Activated naive CD4-positive, alpha-beta T cell treated with anti-CD3 and anti-CD28 coated beads, Interleukin-2, amount 50 U/mL, for 72 hours (primary cell): Measurements from ENCODE around the gene SEL1L3. TPM values are rescaled to one million over a fixed set of nuclear protein-coding genes. Genes with fewer than 3 reads are reported as not detected.
A peak's percentile ranks its signal among the peaks of the same experiment; 100 is the strongest.
"Not testable (repeated sequence)": the region's sequence is repeated elsewhere in the genome, so short reads cannot be mapped to it uniquely, and the experiment has no call there.

Experiments
- ATAC-seq, 2 donors: fragments of 150-1000 bp; cut with Tn5 transposase; 2 replicates each; pipeline ENCODE4 v1.10.0; 2021; ENCODE audit warnings: mild to moderate bottlenecking in 2 of 2, moderate library complexity in 2 of 2
- DNase-seq, 2 donors: peaks; one replicate each; pipeline ENCODE4 v3.0.0; 2021 to 2022; ENCODE audit warnings: low spot score in 2 of 2
- H3K27ac Mint-ChIP-seq, 2 donors: one replicate each; pipeline ENCODE4 v1.8.0; 2022; ENCODE audit warnings: mild to moderate bottlenecking in 2 of 2, mixed read lengths in 2 of 2
- H3K36me3 Mint-ChIP-seq, 2 donors: one replicate each; pipeline ENCODE4 v1.8.0; 2022; ENCODE audit warnings: mixed read lengths in 2 of 2
- H3K9me3 Mint-ChIP-seq, 2 donors: one replicate each; pipeline ENCODE4 v1.8.0; 2022; ENCODE audit warnings: mixed read lengths in 2 of 2
- total RNA-seq, 2 donors: library from RNA; stranded (reverse); gene quantifications; one replicate each; pipeline ENCODE4 v1.2.3, GENCODE V29; 2022

SEL1L3 gene
- total RNA-seq, 2 donors from 2014 or later: 32.8 to 44.3 TPM

DNA sequence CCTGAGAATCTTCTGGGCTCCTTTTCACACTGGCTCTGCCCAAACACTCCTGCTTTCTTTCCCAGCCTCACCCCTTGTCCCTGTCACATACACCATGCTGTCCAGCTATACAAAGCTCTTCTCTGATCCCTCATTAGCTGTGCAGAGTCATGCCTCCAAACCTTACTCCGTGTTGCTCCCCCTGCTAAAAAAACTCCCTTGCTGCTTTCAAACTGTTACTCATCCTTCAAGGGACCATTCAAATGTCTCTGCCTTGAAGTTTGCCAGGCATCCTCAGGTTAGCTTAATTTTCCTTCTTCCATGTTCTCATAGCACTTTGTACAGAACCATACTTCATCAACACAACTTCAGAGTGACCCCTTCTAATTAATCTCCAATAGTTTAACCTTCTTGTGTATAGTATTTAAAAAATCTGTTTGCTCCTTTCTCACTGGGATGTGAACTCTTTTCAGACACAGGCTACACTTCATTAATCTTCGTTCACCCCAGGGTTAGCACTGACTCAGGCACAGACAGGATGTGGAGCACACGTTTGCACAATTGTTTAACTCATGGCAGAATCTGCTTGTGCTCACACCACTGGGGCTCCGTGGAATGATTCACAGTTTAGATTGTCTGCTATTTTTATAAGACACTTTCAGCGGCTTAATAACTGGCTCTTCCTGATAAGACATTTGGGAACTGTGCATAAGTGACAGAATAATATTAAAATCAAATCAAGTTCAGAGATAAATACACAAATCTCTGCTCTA is 21.4 kb upstream of the SEL1L3 start:
- H3K27ac Mint-ChIP-seq: no peak overlapping the region
- no peak for DNase-seq
- no peaks in the 10 kb centered on the region for H3K36me3 Mint-ChIP-seq

DNA sequence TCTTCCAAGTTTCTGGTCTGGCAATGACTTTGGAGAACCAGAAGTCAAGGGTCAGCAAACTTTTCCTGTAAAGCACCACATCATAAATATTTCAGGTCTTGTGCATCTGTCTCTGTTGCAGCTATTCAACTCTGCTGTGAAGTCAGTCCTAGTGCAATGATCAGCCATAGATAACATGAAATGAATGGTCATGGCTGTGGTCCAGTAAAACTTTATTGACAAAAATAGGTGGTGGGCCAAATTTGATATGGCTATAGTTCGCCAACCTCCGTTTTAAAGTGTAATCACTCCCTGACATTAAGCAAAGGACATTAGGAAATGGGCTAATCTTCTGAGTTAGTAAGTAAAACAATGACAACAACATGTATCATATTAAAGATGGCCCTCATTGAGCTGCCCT is 20.8 kb upstream of the SEL1L3 start:
- no peaks in the 10 kb centered on the region for H3K9me3 Mint-ChIP-seq
- DNase-seq (no peak), ATAC-seq (no peak)
- no peaks in the 10 kb centered on the region for H3K36me3 Mint-ChIP-seq
- no peak overlapping the region for H3K27ac Mint-ChIP-seq

More for the DNA sequence above, 21.4 kb upstream of the SEL1L3 start:
- H3K9me3 Mint-ChIP-seq: no peaks in the 10 kb centered on the region
- no peak for ATAC-seq

DNA sequence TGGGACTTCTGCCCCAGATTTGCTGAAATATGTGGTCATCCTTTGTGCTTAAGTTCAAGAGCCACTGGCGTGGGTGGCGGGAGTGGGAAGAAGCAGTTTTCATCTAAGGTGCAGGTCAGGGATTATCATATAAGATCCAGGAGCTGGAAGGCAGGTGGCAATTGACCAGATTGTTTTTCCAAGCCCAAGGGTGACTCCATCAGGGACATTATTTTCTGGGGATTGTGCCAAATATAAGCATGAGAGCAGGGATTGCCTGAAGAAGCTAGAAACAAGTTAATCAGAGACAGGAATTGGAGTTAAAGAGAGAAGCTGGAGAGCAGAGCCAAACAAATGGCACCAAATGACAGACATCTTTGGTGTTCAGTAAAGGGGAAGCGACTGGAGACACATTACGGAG is 19.4 kb upstream of the SEL1L3 start:
- Mint-ChIP-seq H3K36me3 (no peaks in the 10 kb centered on the region), H3K27ac (peak overlapping the region in 1 of 2 donors; percentile 27), H3K9me3 (no peaks in the 10 kb centered on the region)
- DNase-seq (no peak), ATAC-seq (no peak)

DNA sequence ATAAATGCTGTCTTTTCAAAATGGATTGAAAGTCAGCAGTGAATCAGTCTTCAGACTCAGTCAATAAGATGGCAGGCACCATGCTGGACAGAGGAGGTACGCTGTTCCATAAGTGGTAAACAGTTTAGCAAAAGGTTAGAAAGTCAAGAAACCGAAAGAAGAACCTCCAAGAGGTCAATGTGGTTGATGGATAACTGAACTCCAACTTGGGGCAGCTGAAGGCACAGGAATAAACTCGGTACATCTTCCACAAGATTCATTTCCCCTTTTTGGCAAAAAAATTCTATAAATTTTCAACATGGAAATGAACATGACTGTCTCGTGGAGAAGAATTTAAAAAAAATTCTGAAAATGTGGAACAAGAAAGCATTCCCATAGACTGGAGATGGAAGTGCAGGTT is 18.4 kb upstream of the SEL1L3 start:
- Mint-ChIP-seq H3K27ac (no peak overlapping the region), H3K9me3 (no peaks in the 10 kb centered on the region), H3K36me3 (no peaks in the 10 kb centered on the region)
- ATAC-seq (no peak), DNase-seq (no peak)

DNA sequence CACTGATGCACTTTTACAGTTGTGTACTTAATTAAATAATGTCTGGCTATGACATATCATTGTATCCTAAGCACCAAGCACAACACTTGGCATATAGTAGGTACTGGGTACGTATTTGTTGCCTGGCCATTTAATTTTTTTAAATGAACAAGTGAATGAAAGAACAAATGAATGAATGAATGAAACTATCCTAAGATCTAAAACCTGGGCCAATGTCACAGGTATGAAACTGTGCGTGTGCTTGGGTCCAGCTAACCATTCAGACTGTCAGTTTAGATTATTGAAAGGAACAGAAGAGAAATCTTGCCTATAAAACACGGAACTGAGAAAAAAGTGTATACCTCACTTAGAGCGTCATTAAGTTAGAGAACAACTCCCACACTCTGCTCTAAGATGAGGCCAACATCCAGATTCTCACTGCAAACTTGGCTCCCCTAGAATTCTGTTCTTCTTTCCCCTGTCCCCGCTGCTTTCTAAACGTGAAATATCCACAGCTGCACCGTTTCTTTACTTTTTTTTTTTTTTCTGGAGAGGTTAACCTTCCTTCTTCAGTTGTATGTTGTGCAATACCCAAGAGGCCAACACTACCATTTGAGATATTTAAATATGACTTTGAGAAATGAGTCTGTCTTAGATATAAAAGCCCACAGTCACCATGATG is 17.3 kb upstream of the SEL1L3 start:
- DNase-seq: no peak
- Mint-ChIP-seq H3K36me3 (no peaks in the 10 kb centered on the region), H3K27ac (no peak overlapping the region), H3K9me3 (no peaks in the 10 kb centered on the region)
- ATAC-seq: no peak

DNA sequence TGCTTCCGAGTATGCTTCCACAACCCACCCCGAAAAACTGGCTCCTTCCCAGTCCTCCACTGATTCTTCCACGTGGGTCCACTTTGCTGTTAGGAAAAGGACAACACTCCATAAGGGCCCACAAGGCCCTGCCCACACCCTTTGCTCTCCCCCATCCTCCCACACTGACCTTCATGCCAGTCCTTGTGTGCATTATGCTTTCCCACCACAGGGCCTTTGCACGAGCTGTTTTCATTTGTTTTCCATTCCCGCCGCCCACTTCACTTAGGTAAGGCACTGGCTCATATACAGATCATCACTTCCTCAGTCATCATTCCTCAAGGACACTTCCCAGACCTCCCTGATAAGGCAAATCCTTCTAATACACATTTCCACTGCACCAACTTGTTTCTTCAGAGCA is 16.8 kb upstream of the SEL1L3 start:
- DNase-seq: no peak
- H3K9me3 Mint-ChIP-seq: no peaks in the 10 kb centered on the region
- H3K36me3 Mint-ChIP-seq: no peaks in the 10 kb centered on the region
- no peak overlapping the region for H3K27ac Mint-ChIP-seq
- ATAC-seq: no peak

DNA sequence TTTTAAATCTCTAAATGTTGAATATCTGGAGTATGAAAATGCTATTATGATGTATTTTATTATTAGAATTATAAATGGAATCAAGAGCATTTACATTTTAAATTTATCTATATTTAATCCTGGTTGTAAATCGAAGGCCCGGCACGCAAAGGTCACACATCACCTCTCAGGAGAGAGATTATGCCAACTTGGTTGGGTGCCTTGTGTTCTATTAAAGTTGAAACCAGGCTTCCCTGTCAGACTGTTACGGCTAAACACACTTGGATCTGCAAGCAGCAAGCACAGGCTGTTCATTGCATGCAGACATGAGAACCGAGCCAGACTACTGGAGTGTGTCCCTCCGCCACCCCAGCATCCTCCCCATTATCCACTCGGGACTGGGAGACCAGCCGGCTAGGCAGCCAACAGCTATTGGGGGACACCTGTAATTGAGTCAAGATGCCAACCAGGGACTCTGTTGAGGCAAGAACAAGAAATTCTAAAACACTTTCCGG is 16.4 kb upstream of the SEL1L3 start:
- Mint-ChIP-seq H3K36me3 (no peaks in the 10 kb centered on the region), H3K9me3 (no peaks in the 10 kb centered on the region), H3K27ac (no peak overlapping the region)
- ATAC-seq (no peak), DNase-seq (no peak)

DNA sequence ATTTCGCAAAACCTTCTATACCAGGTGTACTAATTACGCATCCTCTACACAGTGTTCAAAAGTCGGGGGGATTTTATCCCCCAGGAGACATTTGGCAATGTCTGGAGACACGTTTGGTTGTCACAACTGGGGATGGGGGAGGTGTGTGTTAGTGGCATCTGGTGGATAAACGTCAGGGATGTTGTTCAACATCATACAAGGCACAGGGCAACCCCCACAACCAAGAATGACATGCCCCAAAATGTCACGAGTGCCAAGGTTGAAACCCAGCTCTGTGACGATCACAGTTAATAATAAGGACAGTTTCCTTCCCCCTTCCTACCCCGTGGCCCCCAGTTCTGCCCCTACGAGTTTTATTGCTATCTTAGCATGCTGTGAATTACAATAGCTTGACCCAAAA is 15.9 kb upstream of the SEL1L3 start:
- ATAC-seq: no peak
- no peak overlapping the region for H3K27ac Mint-ChIP-seq

DNA sequence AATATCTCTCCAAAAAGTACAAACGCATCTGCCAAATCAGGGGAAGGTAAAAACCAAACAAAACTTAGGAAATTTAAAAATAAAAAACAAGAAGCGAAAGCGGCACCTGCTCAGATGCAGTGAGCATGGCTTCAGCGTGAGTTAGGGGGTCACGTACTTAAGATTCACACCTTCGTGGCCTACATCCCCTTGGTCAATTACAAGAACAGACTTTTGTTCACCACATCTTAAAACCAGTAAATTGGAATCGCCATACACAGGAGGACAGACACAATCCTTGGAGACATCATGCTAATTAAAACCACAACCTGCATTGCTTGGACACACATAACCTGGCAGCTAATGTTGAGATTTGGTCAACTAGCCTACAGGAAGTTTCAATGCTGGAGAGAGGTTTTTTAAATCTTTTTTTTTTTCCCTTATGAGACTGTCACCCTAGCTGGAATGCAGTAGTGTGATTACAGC is 12.5 kb upstream of the SEL1L3 start:
- no peak for DNase-seq
- ATAC-seq: no peak
- Mint-ChIP-seq H3K27ac (no peak overlapping the region), H3K36me3 (no peaks in the 10 kb centered on the region), H3K9me3 (no peaks in the 10 kb centered on the region)

More for the DNA sequence above, 15.9 kb upstream of the SEL1L3 start:
- DNase-seq: no peak
- no peaks in the 10 kb centered on the region for H3K36me3 Mint-ChIP-seq
- H3K9me3 Mint-ChIP-seq: no peaks in the 10 kb centered on the region

DNA sequence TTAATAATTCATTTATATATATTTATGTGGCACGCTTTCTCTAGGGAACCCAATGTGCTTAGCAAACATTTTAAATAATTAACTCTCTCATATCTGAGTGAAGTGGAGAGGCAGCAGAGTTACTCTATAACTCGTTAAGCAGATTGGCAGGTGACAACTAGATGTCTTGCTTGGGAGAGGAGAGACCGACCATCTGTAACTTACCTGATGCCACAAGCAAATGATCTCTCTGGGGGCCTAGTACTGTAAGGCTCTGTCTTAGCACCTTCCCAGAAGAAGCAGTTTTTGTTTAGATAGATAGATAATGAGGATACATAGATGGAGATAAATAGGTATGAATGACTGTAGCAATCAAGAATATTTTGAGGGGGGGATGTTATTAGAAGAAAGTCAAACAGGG is 11.9 kb upstream of the SEL1L3 start:
- DNase-seq: no peak
- no peaks in the 10 kb centered on the region for H3K36me3 Mint-ChIP-seq
- H3K9me3 Mint-ChIP-seq: no peaks in the 10 kb centered on the region
- no peak for ATAC-seq
- no peak overlapping the region for H3K27ac Mint-ChIP-seq

DNA sequence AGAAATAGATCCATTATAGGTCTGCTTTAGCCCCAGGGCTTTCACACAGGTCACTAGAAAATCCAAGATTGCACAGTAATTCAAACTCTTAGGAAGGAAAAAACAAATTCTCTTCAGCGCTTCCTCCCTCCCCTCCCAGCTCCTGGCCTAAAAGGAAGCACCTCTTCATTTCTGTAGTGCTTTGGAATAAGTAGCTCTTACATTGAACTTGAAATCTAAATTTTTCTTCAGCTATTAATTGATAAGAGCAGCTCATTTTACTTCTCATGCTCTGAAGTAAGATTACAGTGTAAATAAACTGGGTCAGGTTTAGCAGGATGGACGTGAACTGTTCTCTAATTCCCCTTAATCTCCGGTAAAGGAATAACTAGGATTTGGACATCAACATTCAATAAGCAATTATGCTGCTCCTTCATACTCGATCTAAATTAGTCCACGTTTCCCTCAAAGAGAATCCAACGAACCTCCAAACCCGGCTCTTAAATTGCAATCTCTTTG is 10.9 kb upstream of the SEL1L3 start:
- ATAC-seq (no peak), DNase-seq (no peak)
- Mint-ChIP-seq H3K36me3 (no peaks in the 10 kb centered on the region), H3K9me3 (no peaks in the 10 kb centered on the region), H3K27ac (no peak overlapping the region)

DNA sequence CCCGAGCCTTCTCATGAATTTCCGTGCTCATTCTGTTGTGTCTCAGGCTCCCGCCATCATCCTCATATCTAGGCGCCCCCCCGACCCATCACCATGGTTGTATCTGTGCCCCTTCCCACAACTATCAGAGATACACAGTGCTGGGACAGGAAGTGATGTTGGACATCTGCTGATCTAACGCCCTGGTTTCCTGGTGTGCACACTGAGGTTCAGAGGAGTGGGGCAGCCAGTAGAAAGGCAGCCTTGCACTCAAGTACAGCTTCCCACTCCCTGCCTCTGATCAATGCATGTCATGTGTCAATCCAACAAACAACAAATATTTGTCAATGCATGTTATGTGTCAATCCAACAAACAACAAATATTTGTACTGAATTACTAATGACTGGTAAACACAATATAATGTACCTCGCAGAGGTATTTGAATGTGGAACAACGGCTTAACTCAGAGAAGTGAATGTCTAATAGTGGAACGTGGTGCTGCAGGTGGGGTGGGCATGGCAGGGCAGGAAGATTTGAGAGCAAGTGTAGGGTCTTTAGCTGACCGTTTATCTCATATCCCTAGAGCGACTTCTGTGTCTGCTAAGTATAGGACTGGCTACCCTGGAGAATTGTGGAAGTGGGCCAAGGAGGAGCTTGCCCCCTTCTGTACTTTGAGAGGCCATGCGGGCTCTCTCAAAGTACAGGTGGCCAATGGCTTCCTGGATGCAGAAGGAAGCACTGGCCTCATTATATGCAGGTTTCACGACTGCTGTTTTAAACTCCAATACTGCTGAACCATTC is 10.3 kb upstream of the SEL1L3 start:
- Mint-ChIP-seq H3K9me3 (no peaks in the 10 kb centered on the region), H3K36me3 (no peaks in the 10 kb centered on the region), H3K27ac (peak overlapping the region; percentile 1 to 19)
- ATAC-seq (no peak), DNase-seq (no peak)

DNA sequence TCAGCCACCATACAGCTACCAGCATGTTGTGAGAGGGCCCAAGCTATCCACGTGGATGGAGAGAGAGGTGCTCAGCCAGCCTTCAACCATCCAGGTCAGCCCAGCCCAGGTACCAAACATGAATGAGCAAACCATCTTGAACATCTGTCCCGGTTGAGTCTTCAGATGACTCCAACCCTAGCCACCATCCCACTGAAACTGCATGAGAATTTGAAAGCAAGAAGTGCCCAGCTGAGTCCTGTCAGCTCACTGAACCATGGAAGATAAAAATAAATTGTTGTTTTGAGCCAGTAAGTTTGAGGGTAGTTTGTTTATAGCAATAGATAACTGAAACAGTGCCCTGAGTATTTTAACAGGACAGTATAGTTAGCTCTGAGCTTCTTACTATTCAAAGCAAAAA is 7.3 kb upstream of the SEL1L3 start:
- ATAC-seq (no peak), DNase-seq (no peak)
- H3K27ac Mint-ChIP-seq: no peak overlapping the region
- H3K9me3 Mint-ChIP-seq: no peaks in the 10 kb centered on the region
- no peaks in the 10 kb centered on the region for H3K36me3 Mint-ChIP-seq

DNA sequence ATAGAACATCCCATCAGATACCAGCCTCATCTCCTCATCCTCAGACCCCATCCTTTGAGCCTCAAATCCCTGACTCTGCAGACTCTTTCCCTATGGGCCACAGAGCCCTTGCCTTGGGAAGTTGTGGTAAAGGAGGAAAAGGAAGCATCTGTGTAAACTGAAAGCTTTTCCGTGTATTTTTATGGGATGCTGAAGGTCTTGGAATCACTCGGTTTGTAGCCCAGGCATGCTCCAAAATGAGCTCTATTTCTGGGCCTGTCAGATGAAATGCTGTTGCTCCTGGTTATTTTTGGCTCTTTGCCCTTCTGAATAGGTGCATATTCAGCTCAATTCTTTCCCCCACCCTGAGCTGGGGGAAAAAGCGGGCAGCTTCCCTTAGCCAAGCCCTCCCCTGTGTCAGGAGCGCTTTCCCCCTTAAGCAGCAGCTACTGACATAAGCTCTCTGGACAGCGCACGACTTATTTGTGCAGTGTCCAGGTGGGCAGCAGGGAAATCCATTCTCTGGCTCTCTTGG is 5.0 kb upstream of the SEL1L3 start:
- ATAC-seq: no peak
- DNase-seq: no peak
- no peaks in the 10 kb centered on the region for H3K36me3 Mint-ChIP-seq
- H3K27ac Mint-ChIP-seq: no peak overlapping the region
- no peaks in the 10 kb centered on the region for H3K9me3 Mint-ChIP-seq

DNA sequence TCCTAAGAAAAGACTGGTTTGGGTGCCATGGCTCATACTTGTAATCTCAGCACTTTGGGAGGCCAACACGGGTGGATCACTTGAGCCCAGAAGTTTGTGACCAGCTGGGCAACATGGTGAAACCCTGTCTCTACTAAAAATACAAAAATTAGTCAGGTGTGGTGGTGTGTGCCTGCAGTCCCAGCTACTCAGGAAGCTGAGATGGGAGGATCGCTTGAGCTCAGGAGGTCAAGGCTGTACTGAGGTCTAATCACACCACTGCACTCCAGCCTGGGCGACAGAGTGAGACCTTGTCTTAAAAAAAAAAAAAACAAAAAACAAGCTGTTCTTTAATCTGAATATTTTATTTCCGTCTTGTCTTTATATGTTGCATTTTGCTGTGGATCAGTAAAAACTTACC is 3.6 kb upstream of the SEL1L3 start:
- DNase-seq, H3K36me3 Mint-ChIP-seq, H3K9me3 Mint-ChIP-seq, ATAC-seq: not testable (repeated sequence)
- H3K27ac Mint-ChIP-seq: peak overlapping the region in 1 of 2 donors; percentile 15

DNA sequence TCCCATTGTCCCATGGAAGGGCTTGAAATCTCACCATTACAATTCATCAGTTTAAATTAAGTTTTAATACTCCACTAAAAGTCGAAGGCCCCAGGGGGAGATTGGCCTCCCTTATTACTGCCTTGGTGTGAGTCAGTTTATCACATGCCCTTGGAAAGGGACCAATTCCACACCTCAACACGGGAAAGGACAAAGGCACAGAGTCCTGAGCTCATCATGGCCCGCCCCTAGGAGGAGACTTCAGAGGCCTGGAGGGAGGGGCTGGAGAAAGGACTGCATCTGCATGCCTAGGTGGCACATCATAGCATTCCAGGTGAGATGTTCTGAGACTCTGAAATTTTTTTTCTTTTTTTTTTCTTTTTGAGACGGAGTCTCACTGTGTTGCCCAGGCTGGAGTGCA is 2.8 kb upstream of the SEL1L3 start:
- ATAC-seq (no peak), DNase-seq (no peak)
- peaks cover 11 to 13% of the 10 kb centered on the region in 2 donors for H3K36me3 Mint-ChIP-seq
- H3K9me3 Mint-ChIP-seq: no peaks in the 10 kb centered on the region
- no peak overlapping the region for H3K27ac Mint-ChIP-seq
